ENCODE data around the gene TTC39A. TPM values are rescaled to one million over a fixed set of nuclear protein-coding genes. Genes with fewer than 3 reads are reported as not detected.

The TTC39A gene
- total RNA-seq, 2 donors from 2014 or later = 65.0 to 78.4 TPM

DNA sequence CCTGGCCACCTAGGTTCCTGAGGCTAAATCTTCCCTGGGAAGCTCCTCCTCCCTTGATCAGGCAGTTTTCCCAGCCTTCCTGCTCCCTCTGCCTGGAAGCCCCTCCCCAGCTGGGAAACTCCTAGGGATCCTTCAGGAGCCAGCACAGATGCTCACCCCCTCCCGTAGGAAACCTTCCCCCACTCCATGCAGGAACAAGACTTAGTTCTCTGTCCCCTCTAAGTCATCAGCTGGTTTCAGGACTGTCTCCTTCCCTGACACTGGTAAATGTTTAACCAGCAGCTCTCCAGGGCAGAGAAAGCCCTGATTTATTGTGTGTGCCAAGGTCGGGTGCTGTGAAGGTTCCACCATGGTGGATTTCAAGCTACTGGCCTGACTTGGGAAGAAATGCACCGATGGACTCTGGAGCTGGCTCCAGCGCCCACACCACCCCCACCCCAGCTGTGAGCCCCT is 25.0 kb downstream of the TTC39A start:
- Histone ChIP-seq H3K4me3 (no peak overlapping the region), H3K4me1 (replicated peaks) (no peaks in the 10 kb centered on the region), H3K27me3 (replicated peaks; ENCODE audit: insufficient read depth) (no peaks in the 10 kb centered on the region), H3K27ac (no peak overlapping the region), H3K9me3 (no peaks in the 10 kb centered on the region), H3K36me3 (no peaks in the 10 kb centered on the region)
- 46% methylated on average over 4 of the region's 4 CpGs for WGBS
- no peak for TF ChIP-seq POLR2A (IDR thresholded peaks at IDR 0.05)
- TF ChIP-seq, protein P1, sequence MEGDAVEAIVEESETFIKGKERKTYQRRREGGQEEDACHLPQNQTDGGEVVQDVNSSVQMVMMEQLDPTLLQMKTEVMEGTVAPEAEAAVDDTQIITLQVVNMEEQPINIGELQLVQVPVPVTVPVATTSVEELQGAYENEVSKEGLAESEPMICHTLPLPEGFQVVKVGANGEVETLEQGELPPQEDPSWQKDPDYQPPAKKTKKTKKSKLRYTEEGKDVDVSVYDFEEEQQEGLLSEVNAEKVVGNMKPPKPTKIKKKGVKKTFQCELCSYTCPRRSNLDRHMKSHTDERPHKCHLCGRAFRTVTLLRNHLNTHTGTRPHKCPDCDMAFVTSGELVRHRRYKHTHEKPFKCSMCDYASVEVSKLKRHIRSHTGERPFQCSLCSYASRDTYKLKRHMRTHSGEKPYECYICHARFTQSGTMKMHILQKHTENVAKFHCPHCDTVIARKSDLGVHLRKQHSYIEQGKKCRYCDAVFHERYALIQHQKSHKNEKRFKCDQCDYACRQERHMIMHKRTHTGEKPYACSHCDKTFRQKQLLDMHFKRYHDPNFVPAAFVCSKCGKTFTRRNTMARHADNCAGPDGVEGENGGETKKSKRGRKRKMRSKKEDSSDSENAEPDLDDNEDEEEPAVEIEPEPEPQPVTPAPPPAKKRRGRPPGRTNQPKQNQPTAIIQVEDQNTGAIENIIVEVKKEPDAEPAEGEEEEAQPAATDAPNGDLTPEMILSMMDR (IDR thresholded peaks at IDR 0.05) = no peak
- no peak for TF ChIP-seq POLR2AphosphoS5 (IDR thresholded peaks at IDR 0.05)
- intact Hi-C loops (cut with DNase I) = no loop called here
- no peak for DNase-seq (ENCODE audit: low spot score)

DNA sequence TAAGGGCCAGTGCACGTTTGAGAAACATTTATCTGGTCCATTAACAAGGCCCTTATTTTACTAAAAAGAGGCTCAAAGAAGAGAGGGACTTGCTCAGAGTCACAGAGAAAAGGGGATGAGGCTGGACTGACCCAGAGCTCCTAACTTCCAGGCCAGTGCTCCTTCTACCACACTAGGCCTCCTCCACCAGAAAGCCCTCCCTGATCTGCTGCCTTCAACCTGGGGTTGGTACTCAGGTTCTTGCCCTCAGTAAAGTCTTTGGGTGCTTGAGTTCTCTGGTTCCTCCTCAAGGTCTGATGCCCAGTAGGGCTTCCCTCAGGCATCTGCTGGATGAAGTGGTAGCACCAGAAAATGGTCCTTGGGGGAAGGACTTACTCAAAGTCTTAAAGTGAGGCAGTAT is 26.0 kb downstream of the TTC39A start:
- no peak overlapping the region for H3K27ac ChIP-seq
- H3K4me1 ChIP-seq (replicated peaks) = no peaks in the 10 kb centered on the region
- intact Hi-C loops (cut with DNase I) = no loop called here
- no peaks in the 10 kb centered on the region for H3K36me3 ChIP-seq
- no peaks in the 10 kb centered on the region for H3K27me3 ChIP-seq (replicated peaks; ENCODE audit: insufficient read depth)
- 57% methylated on average over 1 of the region's 1 CpG for WGBS
- no peak for DNase-seq (ENCODE audit: low spot score)
- no peak for TF ChIP-seq POLR2A (IDR thresholded peaks at IDR 0.05)
- TF ChIP-seq, protein P1 (IDR thresholded peaks at IDR 0.05) = no peak
- no peak for TF ChIP-seq POLR2AphosphoS5 (IDR thresholded peaks at IDR 0.05)
- H3K4me3 ChIP-seq = no peak overlapping the region
- H3K9me3 ChIP-seq = no peaks in the 10 kb centered on the region

DNA sequence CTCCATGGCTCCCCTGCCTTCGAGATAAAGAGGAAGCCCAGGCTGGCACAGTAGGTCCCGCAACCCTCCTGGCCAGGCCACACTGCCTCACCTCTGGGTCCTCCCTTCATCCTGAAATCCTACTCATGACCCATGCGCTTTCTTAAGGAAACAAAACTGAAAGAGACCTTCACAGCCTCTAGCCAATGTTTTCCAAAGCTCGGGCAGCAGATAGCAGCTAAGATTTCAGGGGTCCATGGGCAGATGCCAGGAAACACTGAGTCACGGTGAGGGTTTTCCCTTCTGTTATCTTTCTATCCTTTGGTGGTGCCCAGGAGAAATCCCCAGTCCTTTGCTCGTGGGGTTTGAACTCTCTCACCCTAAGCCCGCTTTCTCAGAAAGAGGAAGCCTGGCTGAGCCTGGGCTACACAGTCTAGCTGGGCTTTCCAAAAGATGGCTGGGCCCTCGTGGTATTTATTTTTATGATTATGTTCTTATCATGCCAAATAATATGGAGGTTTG is 26.6 kb downstream of the TTC39A start:
- no peak for TF ChIP-seq POLR2A (IDR thresholded peaks at IDR 0.05)
- Histone ChIP-seq H3K36me3 (no peaks in the 10 kb centered on the region), H3K27me3 (replicated peaks; ENCODE audit: insufficient read depth) (no peaks in the 10 kb centered on the region), H3K4me3 (no peak overlapping the region), H3K4me1 (replicated peaks) (no peaks in the 10 kb centered on the region), H3K9me3 (no peaks in the 10 kb centered on the region), H3K27ac (no peak overlapping the region)
- WGBS = 68% methylated on average over 8 of the region's 8 CpGs
- DNase-seq (ENCODE audit: low spot score) = no peak
- intact Hi-C loops (cut with DNase I) = no loop called here

DNA sequence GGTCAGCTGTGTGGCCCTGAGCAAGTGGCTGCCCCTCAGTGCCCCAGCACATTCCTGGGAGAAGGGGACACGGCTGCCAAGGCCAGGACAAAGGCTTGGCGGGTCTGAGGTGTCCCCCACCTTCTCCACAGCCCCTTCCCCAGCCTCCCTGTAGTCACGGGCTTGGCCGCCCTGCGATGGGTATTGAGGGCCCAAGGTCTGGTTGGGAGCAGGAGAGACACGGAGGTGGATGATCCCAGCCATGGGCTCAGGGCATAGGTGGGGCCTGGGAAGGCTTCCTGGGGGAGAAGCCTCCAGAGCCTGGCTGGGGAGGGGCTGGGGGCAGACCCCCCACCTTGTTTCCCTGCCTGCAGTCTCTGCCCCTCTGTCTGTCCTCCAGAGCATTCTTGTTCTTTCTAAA is 27.0 kb downstream of the TTC39A start:
- TF ChIP-seq POLR2AphosphoS5 (IDR thresholded peaks at IDR 0.05) (no peak), POLR2A (IDR thresholded peaks at IDR 0.05) (no peak)
- TF ChIP-seq, protein P1 (IDR thresholded peaks at IDR 0.05) = no peak
- H3K36me3 ChIP-seq = no peaks in the 10 kb centered on the region
- WGBS = 84% methylated on average over 6 of the region's 6 CpGs
- intact Hi-C loops (cut with DNase I) = no loop called here
- no peaks in the 10 kb centered on the region for H3K27me3 ChIP-seq (replicated peaks; ENCODE audit: insufficient read depth)
- H3K4me3 ChIP-seq = no peak overlapping the region
- no peak overlapping the region for H3K27ac ChIP-seq
- no peak for DNase-seq (ENCODE audit: low spot score)
- H3K9me3 ChIP-seq = no peaks in the 10 kb centered on the region
- H3K4me1 ChIP-seq (replicated peaks) = no peaks in the 10 kb centered on the region

DNA sequence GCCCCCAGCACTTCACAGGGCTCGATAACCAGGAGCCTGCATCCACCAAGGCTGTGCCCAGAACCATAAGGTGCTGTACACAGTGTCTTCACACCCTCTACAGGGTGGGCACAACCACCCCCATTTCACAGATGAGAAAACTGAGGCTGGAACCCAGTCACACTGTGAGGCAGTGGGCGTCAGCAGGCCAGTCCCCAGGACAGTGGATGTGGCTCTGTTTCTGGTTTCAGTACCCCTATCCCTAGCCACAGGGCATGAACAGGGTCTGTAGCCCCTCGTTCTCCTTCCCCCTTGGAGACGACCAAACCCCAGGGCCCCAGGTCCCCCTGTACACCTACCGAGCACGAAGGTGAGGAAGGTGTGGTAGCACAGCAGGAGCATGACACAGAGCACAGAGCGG is 27.6 kb downstream of the TTC39A start:
- TF ChIP-seq POLR2AphosphoS5 (IDR thresholded peaks at IDR 0.05) = no peak
- 88% methylated on average over 7 of the region's 7 CpGs for WGBS
- H3K4me1 ChIP-seq (replicated peaks) = no peaks in the 10 kb centered on the region
- H3K27ac ChIP-seq = no peak overlapping the region
- H3K27me3 ChIP-seq (replicated peaks; ENCODE audit: insufficient read depth) = no peaks in the 10 kb centered on the region
- no peak overlapping the region for H3K4me3 ChIP-seq
- H3K9me3 ChIP-seq = no peaks in the 10 kb centered on the region
- DNase-seq (ENCODE audit: low spot score) = no peak
- H3K36me3 ChIP-seq = no peaks in the 10 kb centered on the region
- intact Hi-C loops (cut with DNase I) = no loop called here

DNA sequence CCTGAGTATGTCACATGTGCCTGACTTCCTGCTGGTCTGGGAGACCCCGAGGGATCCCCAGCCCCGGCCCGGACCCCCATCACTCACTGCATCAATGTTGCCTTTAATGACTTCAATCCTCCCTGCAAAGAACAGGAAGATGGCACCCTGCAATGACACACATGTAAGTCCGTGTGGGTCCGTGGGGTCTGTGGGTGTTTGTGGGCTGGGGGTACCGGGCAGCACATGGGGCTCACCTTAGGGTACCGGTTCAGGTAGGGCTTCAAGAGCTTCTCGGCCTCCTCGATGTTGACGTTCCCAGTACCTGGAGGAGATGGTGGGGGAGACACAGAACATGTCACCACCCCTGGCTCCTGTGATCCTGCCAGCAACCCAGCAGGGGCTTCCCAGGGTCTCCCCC is 28.1 kb downstream of the TTC39A start:
- Histone ChIP-seq H3K27ac (no peak overlapping the region), H3K27me3 (replicated peaks; ENCODE audit: insufficient read depth) (no peaks in the 10 kb centered on the region), H3K9me3 (no peaks in the 10 kb centered on the region), H3K4me3 (no peak overlapping the region), H3K4me1 (replicated peaks) (no peaks in the 10 kb centered on the region), H3K36me3 (no peaks in the 10 kb centered on the region)
- DNase-seq (ENCODE audit: low spot score) = no peak
- intact Hi-C loops (cut with DNase I) = no loop called here
- WGBS = 86% methylated on average over 10 of the region's 10 CpGs
- no peak for TF ChIP-seq POLR2A (IDR thresholded peaks at IDR 0.05)
- TF ChIP-seq, protein P1 (IDR thresholded peaks at IDR 0.05) = no peak
- TF ChIP-seq POLR2AphosphoS5 (IDR thresholded peaks at IDR 0.05) = no peak
